HepG2 (cell line): ENCODE measurements around the gene ELOVL5. TPM values are rescaled to one million over a fixed set of nuclear protein-coding genes. Genes with fewer than 3 reads are reported as not detected.
A peak's percentile ranks its signal among the peaks of the same experiment; 100 is the strongest.

Experiments
- BCL6 ChIP-seq: IDR thresholded peaks from 2 replicates; pipeline ENCODE4 v1.6.1; 2016; ENCODE audit warnings: missing genetic modification reagents, missing compliant biosample characterization
- BRF2 ChIP-seq: sonication (generic); formaldehyde crosslinking; IDR thresholded peaks from 2 replicates; pipeline ENCODE4 v1.8.1; 2022; ENCODE audit warnings: mild to moderate bottlenecking, missing genetic modification reagents
- GZF1 ChIP-seq: sonication (generic); formaldehyde crosslinking; IDR thresholded peaks from 2 replicates; pipeline ENCODE4 v1.5.1; 2020; ENCODE audit warnings: mild to moderate bottlenecking, missing genetic modification reagents
- HMGXB4 ChIP-seq, 2 experiments: sonication (generic) in 1 of 2; formaldehyde crosslinking in 1 of 2; IDR thresholded peaks; 2 replicates each; pipeline versions ENCODE4 v1.4.0 to v1.6.1; 2018 to 2020; ENCODE audit warnings: missing genetic modification reagents in 2 of 2, borderline replicate concordance in 1 of 2, low read depth in 1 of 2, mild to moderate bottlenecking in 1 of 2, missing biosample characterization in 1 of 2
- JUN ChIP-seq: sonication (generic); formaldehyde crosslinking; IDR thresholded peaks from 2 replicates; pipeline ENCODE4 v1.4.0; 2020; ENCODE audit warnings: mild to moderate bottlenecking, missing genetic modification reagents
- KDM2A ChIP-seq: sonication (generic); formaldehyde crosslinking; IDR thresholded peaks from 2 replicates; pipeline ENCODE4 v1.4.0; 2020; ENCODE audit warnings: low read depth, missing genetic modification reagents, borderline replicate concordance
- KLF6 ChIP-seq: IDR thresholded peaks from 2 replicates; pipeline ENCODE4 v1.8.0; 2016; ENCODE audit warnings: missing biosample characterization, missing genetic modification reagents
- MAF1 ChIP-seq: sonication (generic); formaldehyde crosslinking; IDR thresholded peaks from 2 replicates; pipeline ENCODE4 v1.5.0; 2020; ENCODE audit warnings: missing genetic modification reagents, borderline replicate concordance
- NCOA5 ChIP-seq: sonication (generic); formaldehyde crosslinking; IDR thresholded peaks from 2 replicates; pipeline ENCODE4 v1.4.0; 2020; ENCODE audit warnings: missing genetic modification reagents
- SP5 ChIP-seq: IDR thresholded peaks from 2 replicates; pipeline ENCODE4 v1.6.1; 2016; ENCODE audit warnings: low read depth, borderline replicate concordance
- TFDP1 ChIP-seq: IDR thresholded peaks from 2 replicates; pipeline ENCODE4 v1.6.1; 2016; ENCODE audit warnings: missing compliant biosample characterization, missing genetic modification reagents, borderline replicate concordance
- TGIF2 ChIP-seq: IDR thresholded peaks from 2 replicates; pipeline ENCODE4 v1.6.1; 2016; ENCODE audit warnings: control low read depth, missing compliant biosample characterization
- TOE1 ChIP-seq: sonication (generic); formaldehyde crosslinking; IDR thresholded peaks from 2 replicates; pipeline ENCODE4 v1.4.0; 2020; ENCODE audit warnings: mild to moderate bottlenecking, missing genetic modification reagents
- ZBTB1 ChIP-seq: sonication (generic); formaldehyde crosslinking; IDR thresholded peaks from 2 replicates; pipeline ENCODE4 v1.4.0; 2020; ENCODE audit warnings: missing genetic modification reagents, borderline replicate concordance
- ZBTB20 ChIP-seq: sonication (generic); formaldehyde crosslinking; IDR thresholded peaks from 2 replicates; pipeline ENCODE4 v1.8.1; 2023; ENCODE audit warnings: missing genetic modification reagents, low read depth, mild to moderate bottlenecking, borderline replicate concordance
- ZBTB21 ChIP-seq: sonication (generic); formaldehyde crosslinking; IDR thresholded peaks from 2 replicates; pipeline ENCODE4 v1.4.0; 2020; ENCODE audit warnings: missing genetic modification reagents
- ZBTB38 ChIP-seq: sonication (generic); formaldehyde crosslinking; IDR thresholded peaks from 2 replicates; pipeline ENCODE4 v1.5.1; 2020; ENCODE audit warnings: mild to moderate bottlenecking, missing genetic modification reagents
- ZFP1 ChIP-seq: IDR thresholded peaks from 2 replicates; pipeline ENCODE4 v1.6.1; 2016
- ZKSCAN5 ChIP-seq: sonication (generic); formaldehyde crosslinking; IDR thresholded peaks from 2 replicates; pipeline ENCODE4 v1.5.1; 2020; ENCODE audit warnings: mild to moderate bottlenecking, missing genetic modification reagents
- ZNF12 ChIP-seq: sonication (generic); formaldehyde crosslinking; IDR thresholded peaks from 2 replicates; pipeline ENCODE4 v1.5.0; 2020; ENCODE audit warnings: missing genetic modification reagents
- ZNF180 ChIP-seq: sonication (generic); formaldehyde crosslinking; IDR thresholded peaks from 2 replicates; pipeline ENCODE4 v1.4.0; 2020; ENCODE audit warnings: low read depth, missing genetic modification reagents, borderline replicate concordance
- ZNF33A ChIP-seq: sonication (generic); formaldehyde crosslinking; IDR thresholded peaks from 2 replicates; pipeline ENCODE4 v1.5.1; 2020; ENCODE audit warnings: missing genetic modification reagents, mild to moderate bottlenecking, moderate library complexity, borderline replicate concordance
- ZNF432 ChIP-seq: sonication (generic); formaldehyde crosslinking; IDR thresholded peaks from 2 replicates; pipeline ENCODE4 v1.5.0; 2020; ENCODE audit warnings: missing genetic modification reagents, mild to moderate bottlenecking, borderline replicate concordance
- ZNF468 ChIP-seq: sonication (generic); formaldehyde crosslinking; IDR thresholded peaks from 2 replicates; pipeline ENCODE4 v1.8.0; 2022; ENCODE audit warnings: mild to moderate bottlenecking, moderate library complexity, missing genetic modification reagents
- ZNF564 ChIP-seq: sonication (generic); formaldehyde crosslinking; IDR thresholded peaks from 2 replicates; pipeline ENCODE4 v1.8.1; 2023; ENCODE audit warnings: mild to moderate bottlenecking, missing genetic modification reagents
- ZNF720 ChIP-seq: sonication (generic); formaldehyde crosslinking; IDR thresholded peaks from 2 replicates; pipeline ENCODE4 v1.4.0; 2020; ENCODE audit warnings: missing genetic modification reagents
- ZNF782 ChIP-seq: sonication (generic); formaldehyde crosslinking; IDR thresholded peaks from 2 replicates; pipeline ENCODE4 v1.4.0; 2020; ENCODE audit warnings: missing genetic modification reagents, mild to moderate bottlenecking, borderline replicate concordance
- polyA plus RNA-seq, 8 experiments: library from polyadenylated mRNA; depleted of rRNA in 3 of 8; stranded (reverse) in 7 of 8; unstranded in 1 of 8; fragments of >200 nt; fragmentation: Illumina TruSeq in 4 of 8; extraction: Trizol in 4 of 8; gene quantifications; 2 replicates each; pipeline versions ENCODE4 v1.2.1 to v1.2.3, GENCODE V29; 2011 to 2016; ENCODE audit warnings: low read depth in 4 of 8, missing spikeins in 1 of 8, mixed read lengths in 1 of 8; ENCODE audit not compliant: insufficient read depth in 1 of 8
- total RNA-seq, 5 experiments: library from RNA; depleted of rRNA; stranded (reverse); fragments of >200 nt; fragmentation: Illumina TruSeq; extraction: Trizol; gene quantifications; 2 replicates each; pipeline ENCODE4 v1.2.3, GENCODE V29; 2016; ENCODE audit warnings: low read depth in 1 of 5

The ELOVL5 gene
- total and polyA plus RNA-seq, 2 of the 13 experiments (the other 11 are each of a cell fraction or from before 2014, with no cell fraction given) = 50.1 to 72.4 TPM

GRCh38 chr6:53348371-53349208 lies at the start of gene ELOVL5 (continued):
- TF ChIP-seq TFDP1 (CRISPR knock-in tag) (peak; percentile 49), ZNF432 (CRISPR knock-in tag) (0 out of 2 replicates have a peak, but pooled peaks have one; percentile 21), ZNF720 (CRISPR knock-in tag) (no peak), TGIF2 (CRISPR knock-in tag) (peak; percentile 39), HMGXB4 (CRISPR knock-in tag; IDR thresholded peaks at IDR 0.05; ENCODE audit: borderline replicate concordance in 1 of 2, low read depth in 1 of 2) (peak in 1 of 2 experiments; percentile 94; a peak in 3 of 4 replicates), ZNF33A (CRISPR knock-in tag) (peak; percentile 90; the same call in 1 of the 2 replicates), ZNF782 (CRISPR knock-in tag) (no peak; the same call in 1 of the 2 replicates), GZF1 (CRISPR knock-in tag) (no peak), ZNF180 (CRISPR knock-in tag) (no peak), BCL6 (CRISPR knock-in tag) (peak; percentile 32; the same call in 1 of the 2 replicates), ZNF564 (peak; percentile 78; the same call in 1 of the 2 replicates), ZKSCAN5 (CRISPR knock-in tag) (no peak), KLF6 (CRISPR knock-in tag) (peak; percentile 87), NCOA5 (CRISPR knock-in tag) (no peak), ZFP1 (CRISPR knock-in tag) (0 out of 2 replicates have a peak, but pooled peaks have one; percentile 35), JUN (CRISPR knock-in tag) (peak; percentile 50; the same call in 1 of the 2 replicates), ZNF468 (0 out of 2 replicates have a peak, but pooled peaks have one; percentile 62), KDM2A (CRISPR knock-in tag) (peak; percentile 88), ZNF12 (CRISPR knock-in tag) (no peak), TOE1 (CRISPR knock-in tag) (no peak), ZBTB38 (CRISPR knock-in tag) (peak; percentile 69; the same call in 1 of the 2 replicates), BRF2 (CRISPR knock-in tag) (no peak), ZBTB1 (CRISPR knock-in tag) (peak; percentile 50; the same call in 1 of the 2 replicates), MAF1 (CRISPR knock-in tag) (peak; percentile 72; the same call in 1 of the 2 replicates), ZBTB20 (CRISPR knock-in tag) (peak; percentile 59; the same call in 1 of the 2 replicates), SP5 (CRISPR knock-in tag) (no peak), ZBTB21 (CRISPR knock-in tag) (peak; percentile 100)
